Heart left ventricle (tissue), 13 donors: Measurements from ENCODE around the gene DCTN5.

Experiments
- CTCF ChIP-seq, 12 donors: fragments of 200-600 bp; sonication (generic) in 4 of 12; IDR thresholded peaks; one replicate each; pipeline versions ENCODE4 v1.5.0 to v1.8.0; 2018 to 2022; ENCODE audit warnings: antibody characterized with exemption in 12 of 12, mild to moderate bottlenecking in 5 of 12
- POLR2A ChIP-seq, 2 donors: fragments of 450-650 bp; IDR thresholded peaks; one replicate each; pipeline ENCODE4 v1.6.1; 2017; ENCODE audit warnings: antibody characterized with exemption in 2 of 2, mild to moderate bottlenecking in 2 of 2, moderate library complexity in 2 of 2
- donor health status: ischemic (EF 13 %, LVEDD 7.1; RV severe dilation, severe dysfunction).
- donor health status: DM: no; HTN: yes; CAD: no.
- donor health status: DM: no; HTN: no; CAD: no.
- donor health status: ischemic (EF 25% LVEDD 6.9; RV normal size, moderate dysfunction).
- donor health status: ischemic (EF 25% LVEDD 5.7; RV mildly dilated, moderate dysfunction).
- donor health status: ischemic (EF 35%, LVEDD 5.7; RV mildly dilated, moderate dysfunction).
- donor health status: nonischemic (EF 11% LVEDD 7.7; RV severe dilation, severe dysfunction).
- donor health status: DM: yes; HTN: yes; CAD: no.
- donor health status: PGD.
- donor health status: ischemic (EF 29% LVEDD 5.4; RV normal size, mild dysfunction).
- donor health status: nonischemic (EF 23%, LVEDD 6.1; RV moderate dilation, normal function).

GRCh38 chr16:23695756-23696155, 54.5 kb downstream of the DCTN5 start:
- TF ChIP-seq CTCF (IDR thresholded peaks at IDR 0.05) (no peak), POLR2A (IDR thresholded peaks at IDR 0.05) (no peak)
